T-cell (primary cell): ENCODE measurements around the gene KDM8. TPM values are rescaled to one million over a fixed set of nuclear protein-coding genes. Genes with fewer than 3 reads are reported as not detected.
A peak's percentile ranks its signal among the peaks of the same experiment; 100 is the strongest.

Experiments used
- ATAC-seq, 4 experiments: fragments of 200-7000 bp in 3 of 4; fragments of 150-1000 bp in 1 of 4; cut with Tn5 transposase; replicated peaks in 1 of 4; 1 replicate in 3 of 4; 2 replicates in 1 of 4; pipeline ENCODE4 v1.10.0; 2021; ENCODE audit warnings: moderate library complexity in 3 of 4, mild to moderate bottlenecking in 2 of 4, moderate number of reproducible peaks in 1 of 4
- CTCF ChIA-PET, 2 donors: fragments of 300-600 bp; sonication (Branson Sonifier 250); formaldehyde crosslinking; loops; one replicate each; lab custom pipeline; 2022; ENCODE audit warnings: antibody characterized with exemption in 2 of 2; lab: Charles Lee
- POLR2A ChIA-PET, 2 donors: fragments of 300-600 bp; sonication (Branson Sonifier 250); formaldehyde crosslinking; loops; one replicate each; lab custom pipeline; 2022; ENCODE audit warnings: antibody characterized with exemption in 2 of 2; lab: Charles Lee
- DNase-seq, 35 experiments: peaks; one replicate each; pipeline versions ENCODE4 v3.0.0 to v3.0.0-alpha.2; 2013 to 2023
- H3K27ac ChIP-seq: one replicate; pipeline ENCODE4 v1.5.1; 2013; ENCODE audit warnings: low read length
- H3K27me3 ChIP-seq, 2 experiments: replicated peaks in 1 of 2; 1 replicate in 1 of 2; 2 replicates in 1 of 2; pipeline versions ENCODE4 v1.6.1 to v1.7.0; 2013; ENCODE audit warnings: low read length in 1 of 2, mixed read lengths in 1 of 2; ENCODE audit not compliant: control insufficient read depth in 2 of 2, insufficient read depth in 2 of 2; ENCODE audit errors: extremely low read depth in 1 of 2
- H3K36me3 ChIP-seq, 2 donors: 1 replicate in 1 of 2; 2 replicates in 1 of 2; pipeline versions ENCODE4 v1.6.1 to v1.7.0; 2013; ENCODE audit warnings: low read length in 1 of 2; ENCODE audit not compliant: control insufficient read depth in 2 of 2, insufficient read depth in 1 of 2; ENCODE audit errors: extremely low read depth in 1 of 2
- H3K4me1 ChIP-seq, 2 experiments: 1 replicate in 1 of 2; 2 replicates in 1 of 2; pipeline versions ENCODE4 v1.6.1 to v1.7.0; 2013; ENCODE audit warnings: low read length in 2 of 2, mixed read lengths in 1 of 2; ENCODE audit not compliant: insufficient read depth in 2 of 2, control insufficient read depth in 1 of 2; ENCODE audit errors: extremely low read depth in 1 of 2
- H3K4me3 ChIP-seq, 2 donors: 1 replicate in 1 of 2; 2 replicates in 1 of 2; pipeline versions ENCODE4 v1.5.1 to v1.7.0; 2013; ENCODE audit warnings: mild to moderate bottlenecking in 2 of 2, low read length in 1 of 2, moderate library complexity in 1 of 2; ENCODE audit not compliant: control insufficient read depth in 1 of 2; ENCODE audit errors: extremely low read depth in 1 of 2
- H3K9me3 ChIP-seq: 2 replicates; pipeline ENCODE4 v1.7.0; 2013
- H3K27ac Mint-ChIP-seq, 2 donors: one replicate each; pipeline ENCODE4 v1.8.0; 2020 to 2021; ENCODE audit warnings: mild to moderate bottlenecking in 2 of 2, mixed read lengths in 2 of 2
- H3K27me3 Mint-ChIP-seq, 2 donors: one replicate each; pipeline ENCODE4 v1.8.0; 2021 to 2022; ENCODE audit warnings: mixed read lengths in 2 of 2
- H3K36me3 Mint-ChIP-seq: one replicate; pipeline ENCODE4 v1.8.0; 2021; ENCODE audit warnings: mixed read lengths
- H3K4me1 Mint-ChIP-seq, 3 donors: one replicate each; pipeline ENCODE4 v1.8.0; 2020 to 2022; ENCODE audit warnings: mixed read lengths in 3 of 3, mild to moderate bottlenecking in 1 of 3
- H3K4me3 Mint-ChIP-seq, 3 donors: one replicate each; pipeline ENCODE4 v1.8.0; 2020 to 2022; ENCODE audit warnings: mild to moderate bottlenecking in 3 of 3, mixed read lengths in 3 of 3, moderate library complexity in 3 of 3
- H3K9me3 Mint-ChIP-seq, 3 donors: one replicate each; pipeline ENCODE4 v1.8.0; 2020 to 2022; ENCODE audit warnings: mixed read lengths in 3 of 3
- WGBS: methylation state at CpG from one replicate; pipeline ENCODE4 v1.1.5; 2013; ENCODE audit warnings: missing lambda C conversion rate; ENCODE audit not compliant: insufficient coverage; 5-methylcytosine and 5-hydroxymethylcytosine counted together
- total RNA-seq, 35 experiments: library from RNA in 6 of 35; stranded (reverse) in 6 of 35; fragments of 120-200 nt in 1 of 35; gene quantifications; one replicate each; pipeline versions ENCODE4 v1.2.1 to v1.2.4 and lab custom pipeline; 2013 to 2026

KDM8 gene
- total RNA-seq, 5 donors from 2014 or later (not counting 1 experiment from before 2014, with no cell fraction given) = 13.4 to 25.6 (median 23.5) TPM

- CTCF ChIA-PET = no interaction called here
- no peak overlapping the region for H3K27ac ChIP-seq
These were observed 20.4 kb downstream of the KDM8 start for GRCh38 chr16:27223701-27224100.

GRCh38 chr16:27224271-27224737, 21.0 kb downstream of the KDM8 start:
- Mint-ChIP-seq H3K4me1 (peaks cover 22 to 31% (median 26%) of the 10 kb centered on the region in 3 donors), H3K4me3 (no peak overlapping the region), H3K9me3 (no peaks in the 10 kb centered on the region), H3K27me3 (no peaks in the 10 kb centered on the region), H3K27ac (peak overlapping the region in 1 of 2 donors; percentile 68), H3K36me3 (peaks cover 18% of the 10 kb centered on the region)
- Histone ChIP-seq H3K27ac (no peak overlapping the region), H3K4me1 (peaks cover 4 to 36% of the 10 kb centered on the region in 2 experiments), H3K4me3 (no peak overlapping the region), H3K27me3 (no peaks in the 10 kb centered on the region), H3K9me3 (no peaks in the 10 kb centered on the region), H3K36me3 (peaks cover 25 to 27% of the 10 kb centered on the region in 2 donors)
- CTCF ChIA-PET = no interaction called here
- ATAC-seq (no peak), DNase-seq (no peak)
- POLR2A ChIA-PET = no interaction called here
- 98% methylated on average over 14 of the region's 14 CpGs for WGBS

More at GRCh38 chr16:27223701-27224100, 20.4 kb downstream of the KDM8 start:
- peak overlapping the region in 1 of 2 donors; percentile 68 for H3K27ac Mint-ChIP-seq
- H3K36me3 Mint-ChIP-seq = peaks cover 24% of the 10 kb centered on the region
- H3K4me3 Mint-ChIP-seq = no peak overlapping the region
- H3K36me3 ChIP-seq = peaks cover 27 to 30% of the 10 kb centered on the region in 2 donors
- no peak overlapping the region for H3K4me3 ChIP-seq
- H3K9me3 ChIP-seq = no peaks in the 10 kb centered on the region
- POLR2A ChIA-PET = no interaction called here
- H3K4me1 ChIP-seq = peaks cover 0 to 30% of the 10 kb centered on the region in 2 experiments
- no peak for ATAC-seq
- H3K4me1 Mint-ChIP-seq = peaks cover 16 to 25% (median 21%) of the 10 kb centered on the region in 3 donors
- WGBS = 78% methylated on average over 5 of the region's 6 CpGs
- DNase-seq = no peak
- H3K27me3 ChIP-seq = no peaks in the 10 kb centered on the region
- H3K9me3 Mint-ChIP-seq = no peaks in the 10 kb centered on the region
- no peaks in the 10 kb centered on the region for H3K27me3 Mint-ChIP-seq

GRCh38 chr16:27224741-27225300, 21.5 kb downstream of the KDM8 start:
- peaks cover 18% of the 10 kb centered on the region for H3K36me3 Mint-ChIP-seq
- H3K9me3 Mint-ChIP-seq = no peaks in the 10 kb centered on the region
- H3K4me1 ChIP-seq = peaks cover 6 to 41% of the 10 kb centered on the region in 2 experiments
- 86% methylated on average over 14 of the region's 19 CpGs for WGBS
- no peaks in the 10 kb centered on the region for H3K27me3 Mint-ChIP-seq
- POLR2A ChIA-PET = no interaction called here
- H3K4me3 Mint-ChIP-seq = no peak overlapping the region
- no peak overlapping the region for H3K4me3 ChIP-seq
- H3K27ac Mint-ChIP-seq = peak overlapping the region; percentile 61 to 75
- ATAC-seq (no peak), DNase-seq (no peak)
- H3K9me3 ChIP-seq = no peaks in the 10 kb centered on the region
- peaks cover 24 to 36% (median 31%) of the 10 kb centered on the region in 3 donors for H3K4me1 Mint-ChIP-seq
- no peaks in the 10 kb centered on the region for H3K27me3 ChIP-seq
- CTCF ChIA-PET = no interaction called here
- no peak overlapping the region for H3K27ac ChIP-seq
- peaks cover 23 to 25% of the 10 kb centered on the region in 2 donors for H3K36me3 ChIP-seq

GRCh38 chr16:27225536-27226360, 22.4 kb downstream of the KDM8 start:
- H3K9me3 Mint-ChIP-seq = no peaks in the 10 kb centered on the region
- peaks cover 33 to 45% (median 38%) of the 10 kb centered on the region in 3 donors for H3K4me1 Mint-ChIP-seq
- Histone ChIP-seq H3K9me3 (no peaks in the 10 kb centered on the region), H3K36me3 (peaks cover 17 to 23% of the 10 kb centered on the region in 2 donors), H3K4me1 (peaks cover 12 to 51% of the 10 kb centered on the region in 2 experiments), H3K4me3 (no peak overlapping the region), H3K27ac (no peak overlapping the region), H3K27me3 (no peaks in the 10 kb centered on the region)
- H3K27ac Mint-ChIP-seq = peak overlapping the region; percentile 75 to 86
- ATAC-seq = no peak
- peak overlapping the region in 1 of 3 donors; percentile 11 for H3K4me3 Mint-ChIP-seq
- H3K36me3 Mint-ChIP-seq = peaks cover 22% of the 10 kb centered on the region
- 62% methylated on average over 24 of the region's 27 CpGs for WGBS
- CTCF ChIA-PET = interaction anchor here in 1 of 2 donors (0.6 kb wide), 1 partner anchor 24 kb away, joined by 5 read pairs; no protein-coding TSS in a partner anchor
- peak in 1 of 35 experiments; percentile 30 for DNase-seq
- no peaks in the 10 kb centered on the region for H3K27me3 Mint-ChIP-seq
- POLR2A ChIA-PET = no interaction called here

- no peak overlapping the region for H3K27ac ChIP-seq
- POLR2A ChIA-PET = no interaction called here
- H3K36me3 Mint-ChIP-seq = peaks cover 26% of the 10 kb centered on the region
These were observed 23.1 kb downstream of the KDM8 start for GRCh38 chr16:27226476-27226875.

GRCh38 chr16:27226976-27227705, 23.8 kb downstream of the KDM8 start:
- H3K27ac ChIP-seq = no peak overlapping the region
- CTCF ChIA-PET = no interaction called here

More at GRCh38 chr16:27226476-27226875, 23.1 kb downstream of the KDM8 start:
- Histone ChIP-seq H3K36me3 (peaks cover 17 to 23% of the 10 kb centered on the region in 2 donors), H3K4me3 (no peak overlapping the region), H3K4me1 (peaks cover 19 to 58% of the 10 kb centered on the region in 2 experiments), H3K9me3 (no peaks in the 10 kb centered on the region), H3K27me3 (no peaks in the 10 kb centered on the region)
- H3K4me1 Mint-ChIP-seq = peaks cover 40 to 52% (median 46%) of the 10 kb centered on the region in 3 donors
- WGBS = 93% methylated on average over 13 of the region's 20 CpGs
- CTCF ChIA-PET = no interaction called here
- H3K4me3 Mint-ChIP-seq = peak overlapping the region in 1 of 3 donors; percentile 11
- no peak for ATAC-seq
- DNase-seq = no peak
- H3K27me3 Mint-ChIP-seq = no peaks in the 10 kb centered on the region
- peak overlapping the region; percentile 79 to 86 for H3K27ac Mint-ChIP-seq
- H3K9me3 Mint-ChIP-seq = no peaks in the 10 kb centered on the region

More at GRCh38 chr16:27226976-27227705, 23.8 kb downstream of the KDM8 start:
- Histone ChIP-seq H3K4me3 (no peak overlapping the region), H3K9me3 (no peaks in the 10 kb centered on the region), H3K36me3 (peaks cover 17 to 23% of the 10 kb centered on the region in 2 donors), H3K4me1 (peaks cover 23 to 65% of the 10 kb centered on the region in 2 experiments), H3K27me3 (no peaks in the 10 kb centered on the region)
- H3K4me1 Mint-ChIP-seq = peaks cover 47 to 59% (median 52%) of the 10 kb centered on the region in 3 donors
- POLR2A ChIA-PET = no interaction called here
- no peak for ATAC-seq
- peaks cover 26% of the 10 kb centered on the region for H3K36me3 Mint-ChIP-seq
- DNase-seq = no peak
- no peaks in the 10 kb centered on the region for H3K27me3 Mint-ChIP-seq
- peak overlapping the region in 1 of 3 donors; percentile 19 for H3K4me3 Mint-ChIP-seq
- WGBS = 92% methylated on average over 13 of the region's 16 CpGs
- H3K27ac Mint-ChIP-seq = peak overlapping the region; percentile 74 to 79
- no peaks in the 10 kb centered on the region for H3K9me3 Mint-ChIP-seq
